HPDE6-E6E7 (cell line): ENCODE data around the gene ANKRD11.
"Not testable (repeated sequence)": the region's sequence is repeated elsewhere in the genome, so short reads cannot be mapped to it uniquely, and the experiment has no call there.

ENCODE experiments used
- DNase-seq: peaks from one replicate; pipeline ENCODE4 v3.0.0; 2011; ENCODE audit warnings: missing footprints; ENCODE audit errors: extremely low spot score

ANKRD11 gene

GRCh38 chr16:89482150-89482816 lies 8.1 kb downstream of the ANKRD11 start:
- no peak for DNase-seq

- DNase-seq = no peak
Observed at GRCh38 chr16:89481356-89481955, 8.9 kb downstream of the ANKRD11 start.

GRCh38 chr16:89478576-89479221 lies 11.7 kb downstream of the ANKRD11 start:
- no peak for DNase-seq

GRCh38 chr16:89476811-89477261 lies 13.5 kb downstream of the ANKRD11 start:
- peak; percentile 85 for DNase-seq

GRCh38 chr16:89476379-89476778 lies 14.0 kb downstream of the ANKRD11 start:
- peak; percentile 100 for DNase-seq

GRCh38 chr16:89475144-89475543 lies 15.2 kb downstream of the ANKRD11 start:
- no peak for DNase-seq

GRCh38 chr16:89473791-89474414 lies 16.5 kb downstream of the ANKRD11 start:
- DNase-seq = no peak

- no peak for DNase-seq
Observed at GRCh38 chr16:89473136-89473712, 17.1 kb downstream of the ANKRD11 start.

GRCh38 chr16:89472711-89473075 lies 17.7 kb downstream of the ANKRD11 start:
- DNase-seq = no peak

GRCh38 chr16:89467382-89467781 lies 23.0 kb downstream of the ANKRD11 start:
- DNase-seq = no peak

- no peak for DNase-seq
Observed at GRCh38 chr16:89466920-89467319, 23.4 kb downstream of the ANKRD11 start.

- DNase-seq = not testable (repeated sequence)
Observed at GRCh38 chr16:89463312-89463711, 27.0 kb downstream of the ANKRD11 start.

GRCh38 chr16:89462639-89463038 lies 27.7 kb downstream of the ANKRD11 start:
- not testable (repeated sequence) for DNase-seq

- DNase-seq = not testable (repeated sequence)
Observed at GRCh38 chr16:89461890-89462289, 28.5 kb downstream of the ANKRD11 start.

GRCh38 chr16:89460556-89460955 lies 29.8 kb downstream of the ANKRD11 start:
- DNase-seq = no peak

GRCh38 chr16:89458967-89459366 lies 31.4 kb downstream of the ANKRD11 start:
- no peak for DNase-seq

GRCh38 chr16:89458551-89458950 lies 31.8 kb downstream of the ANKRD11 start:
- DNase-seq = peak; percentile 98

- no peak for DNase-seq
Observed at GRCh38 chr16:89456419-89456959, 33.9 kb downstream of the ANKRD11 start.

GRCh38 chr16:89455692-89456091 lies 34.7 kb downstream of the ANKRD11 start:
- DNase-seq = no peak

GRCh38 chr16:89455178-89455577 lies 35.2 kb downstream of the ANKRD11 start:
- DNase-seq = no peak

- not testable (repeated sequence) for DNase-seq
Observed at GRCh38 chr16:89454378-89455125, 35.8 kb downstream of the ANKRD11 start.
